H1 (cell line): Measurements from ENCODE around the gene ZNF879. TPM values are rescaled to one million over a fixed set of nuclear protein-coding genes. Genes with fewer than 3 reads are reported as not detected.

Experiments
- CTCF ChIA-PET: fragments of 300-600 bp; sonication (Branson Sonifier 250); formaldehyde crosslinking; loops from one replicate; lab custom pipeline; 2021; ENCODE audit not compliant: partially characterized antibody; lab: Charles Lee
- POLR2A ChIA-PET: fragments of 300-600 bp; sonication (Branson Sonifier 250); formaldehyde crosslinking; loops from one replicate; lab custom pipeline; 2021; ENCODE audit warnings: inconsistent platforms; ENCODE audit not compliant: partially characterized antibody; lab: Charles Lee
- DNase-seq, 2 experiments: peaks; one replicate each; pipeline versions ENCODE4 v3.0.0 to v3.0.0-alpha.2; 2010 to 2022; ENCODE audit warnings: low spot score in 2 of 2, low read depth in 1 of 2, mixed read lengths in 1 of 2
- FAIRE-seq: peaks from 2 replicates; lab custom pipeline; 2011; peaks lifted over from hg19 to GRCh38; lab: Jason Lieb, UNC
- H2AFZ ChIP-seq: 2 replicates; pipeline ENCODE4 v1.8.1; 2012; ENCODE audit warnings: low read length, inconsistent platforms
- H2AK5ac ChIP-seq: 2 replicates; pipeline ENCODE4 v1.6.1; 2013; ENCODE audit warnings: low read depth, low read length
- H2BK120ac ChIP-seq: replicated peaks from 2 replicates; pipeline ENCODE3; 2013; ENCODE audit warnings: low read depth, low read length, inconsistent platforms
- H2BK12ac ChIP-seq: 2 replicates; pipeline ENCODE4 v1.6.1; 2013; ENCODE audit warnings: low read depth, low read length
- H2BK15ac ChIP-seq: 2 replicates; pipeline ENCODE4 v1.6.1; 2013; ENCODE audit warnings: low read length
- H2BK20ac ChIP-seq: 2 replicates; pipeline ENCODE4 v1.6.1; 2013; ENCODE audit warnings: low read length
- H2BK5ac ChIP-seq: 2 replicates; pipeline ENCODE4 v1.6.1; 2013; ENCODE audit warnings: low read depth, low read length
- H3K14ac ChIP-seq: 2 replicates; pipeline ENCODE4 v1.6.1; 2013; ENCODE audit warnings: inconsistent platforms; ENCODE audit not compliant: insufficient read length
- H3K18ac ChIP-seq: 2 replicates; pipeline ENCODE4 v1.6.1; 2013; ENCODE audit warnings: low read length; ENCODE audit errors: extremely low read depth
- H3K23ac ChIP-seq: 2 replicates; pipeline ENCODE4 v1.6.1; 2013; ENCODE audit warnings: inconsistent platforms; ENCODE audit not compliant: insufficient read length
- H3K23me2 ChIP-seq: 2 replicates; pipeline ENCODE4 v1.6.1; 2013; ENCODE audit warnings: low read depth, low read length
- H3K27ac ChIP-seq: 2 replicates; pipeline ENCODE4 v1.6.1; 2011; ENCODE audit warnings: low read depth, low read length, inconsistent platforms
- H3K27me3 ChIP-seq, 4 experiments: replicated peaks in 1 of 4; 1 replicate in 1 of 4; 2 replicates in 3 of 4; pipeline versions ENCODE4 v1.6.1 to v1.8.1; 2011 to 2013; ENCODE audit warnings: low read length in 3 of 4, mild to moderate bottlenecking in 3 of 4, inconsistent platforms in 2 of 4, mixed read lengths in 2 of 4, moderate library complexity in 1 of 4; ENCODE audit not compliant: control insufficient read depth in 3 of 4, insufficient read depth in 3 of 4; ENCODE audit errors: extremely low read depth in 1 of 4
- H3K36me3 ChIP-seq, 4 experiments: 2 replicates each; pipeline versions ENCODE4 v1.6.1 to v1.8.1; 2011 to 2013; ENCODE audit warnings: mild to moderate bottlenecking in 4 of 4, low read length in 3 of 4, moderate library complexity in 2 of 4, control low read depth in 1 of 4, inconsistent platforms in 1 of 4; ENCODE audit not compliant: insufficient read depth in 4 of 4, control insufficient read depth in 2 of 4
- H3K4ac ChIP-seq: replicated peaks from 2 replicates; pipeline ENCODE3; 2013; ENCODE audit warnings: low read length, low read depth, mixed read lengths, inconsistent platforms; ENCODE audit not compliant: insufficient read length
- H3K4me1 ChIP-seq, 4 experiments: replicated peaks in 1 of 4; 1 replicate in 1 of 4; 2 replicates in 3 of 4; pipeline versions ENCODE4 v1.6.1 to v1.8.1; 2011 to 2013; ENCODE audit warnings: low read length in 3 of 4, inconsistent platforms in 2 of 4, mixed read lengths in 1 of 4; ENCODE audit not compliant: insufficient read depth in 4 of 4, control insufficient read depth in 3 of 4
- H3K4me2 ChIP-seq, 2 experiments: 2 replicates each; pipeline versions ENCODE4 v1.6.1 to v1.8.1; 2011 to 2013; ENCODE audit warnings: low read depth in 2 of 2, low read length in 2 of 2, control low read depth in 1 of 2, inconsistent platforms in 1 of 2, mild to moderate bottlenecking in 1 of 2; ENCODE audit not compliant: insufficient read depth in 1 of 2
- H3K4me3 ChIP-seq, 4 experiments: fragments of 200-600, 300-600 bp in 1 of 4; sonication (generic), shearing (Covaris generic), sonication (Bioruptor Twin) in 1 of 4; 2 replicates each; pipeline versions ENCODE4 v1.5.1 to v1.8.1; 2011 to 2016; ENCODE audit warnings: low read length in 4 of 4, low read depth in 3 of 4, control low read depth in 2 of 4, inconsistent platforms in 2 of 4, mild to moderate bottlenecking in 2 of 4, mixed read lengths in 1 of 4, moderate library complexity in 1 of 4; ENCODE audit not compliant: insufficient read depth in 2 of 4; ENCODE audit errors: extremely low read depth in 1 of 4
- H3K56ac ChIP-seq: replicated peaks from 2 replicates; pipeline ENCODE3; 2013; ENCODE audit warnings: low read depth, mild to moderate bottlenecking, mixed read lengths, low read length, inconsistent platforms; ENCODE audit not compliant: insufficient read length
- H3K79me1 ChIP-seq: 2 replicates; pipeline ENCODE4 v1.6.1; 2013; ENCODE audit warnings: low read depth, low read length, control low read depth
- H3K79me2 ChIP-seq, 2 experiments: 2 replicates each; pipeline versions ENCODE4 v1.6.1 to v1.8.1; 2012 to 2013; ENCODE audit warnings: low read length in 2 of 2, mild to moderate bottlenecking in 2 of 2, inconsistent platforms in 1 of 2; ENCODE audit not compliant: insufficient read depth in 2 of 2, control insufficient read depth in 1 of 2
- H3K9ac ChIP-seq, 4 experiments: replicated peaks in 1 of 4; 1 replicate in 1 of 4; 2 replicates in 3 of 4; pipeline versions ENCODE4 v1.6.1 to v1.8.1; 2011 to 2013; ENCODE audit warnings: low read depth in 3 of 4, low read length in 3 of 4, control low read depth in 2 of 4, mild to moderate bottlenecking in 2 of 4, moderate library complexity in 2 of 4, inconsistent platforms in 1 of 4; ENCODE audit errors: extremely low read depth in 1 of 4
- H3K9me3 ChIP-seq, 2 experiments: 2 replicates each; pipeline versions ENCODE4 v1.6.1 to v1.8.1; 2012 to 2013; ENCODE audit warnings: mild to moderate bottlenecking in 2 of 2, moderate library complexity in 2 of 2, control low read depth in 1 of 2, inconsistent platforms in 1 of 2, low read depth in 1 of 2, low read length in 1 of 2, mixed read lengths in 1 of 2; ENCODE audit not compliant: insufficient read depth in 2 of 2
- H4K20me1 ChIP-seq, 2 experiments: replicated peaks in 1 of 2; 2 replicates each; pipeline versions ENCODE3 to v1.8.1; 2011 to 2013; ENCODE audit warnings: inconsistent platforms in 2 of 2, low read length in 2 of 2, mild to moderate bottlenecking in 1 of 2; ENCODE audit not compliant: insufficient read depth in 2 of 2, control insufficient read depth in 1 of 2
- H4K5ac ChIP-seq: 2 replicates; pipeline ENCODE4 v1.6.1; 2013; ENCODE audit warnings: low read length, low read depth, mixed read lengths, inconsistent platforms; ENCODE audit not compliant: insufficient read length
- H4K8ac ChIP-seq: 2 replicates; pipeline ENCODE4 v1.8.0; 2013; ENCODE audit warnings: mild to moderate bottlenecking, moderate library complexity, low read length, inconsistent platforms; ENCODE audit not compliant: insufficient read depth; ENCODE audit errors: extremely low read depth
- H4K91ac ChIP-seq: replicated peaks from 2 replicates; pipeline ENCODE3; 2013; ENCODE audit warnings: low read length, mixed read lengths, inconsistent platforms; ENCODE audit not compliant: insufficient read length
- BCL11A ChIP-seq, 2 experiments: IDR thresholded peaks; one replicate each; pipeline ENCODE4 v1.6.1; 2011; ENCODE audit warnings: low read depth in 2 of 2, low read length in 2 of 2, mild to moderate bottlenecking in 2 of 2
- CBX8 ChIP-seq: fragments of 300-800, 300-1000 bp; sonication (generic); IDR thresholded peaks from 2 replicates; pipeline ENCODE4 v1.7.1; 2016; ENCODE audit warnings: low read depth, low read length, borderline replicate concordance
- EP300 ChIP-seq, 2 experiments: IDR thresholded peaks; 1 replicate in 1 of 2; 2 replicates in 1 of 2; pipeline ENCODE4 v1.6.1; 2011 to 2012; ENCODE audit warnings: low read depth in 2 of 2, low read length in 2 of 2, mild to moderate bottlenecking in 2 of 2, borderline replicate concordance in 1 of 2, inconsistent platforms in 1 of 2, moderate library complexity in 1 of 2
- EZH2 ChIP-seq: fragments of 200-600 bp; sonication (generic); IDR thresholded peaks from 2 replicates; pipeline ENCODE4 v1.7.1; 2012; ENCODE audit warnings: low read depth, mild to moderate bottlenecking, moderate library complexity, low read length, inconsistent platforms; ENCODE audit not compliant: severe bottlenecking
- GABPA ChIP-seq: IDR thresholded peaks from 2 replicates; pipeline ENCODE4 v1.6.1; 2011; ENCODE audit warnings: mild to moderate bottlenecking, low read length, moderate library complexity, borderline replicate concordance; ENCODE audit not compliant: insufficient read depth
- HDAC2 ChIP-seq, 2 experiments: fragments of 300-600 bp in 1 of 2; sonication (generic) in 1 of 2; IDR thresholded peaks; 2 replicates each; pipeline ENCODE4 v1.6.1; 2011 to 2012; ENCODE audit warnings: low read depth in 2 of 2, low read length in 2 of 2, mild to moderate bottlenecking in 2 of 2, moderate library complexity in 2 of 2, borderline replicate concordance in 1 of 2, inconsistent platforms in 1 of 2
- JUND ChIP-seq: IDR thresholded peaks from 2 replicates; pipeline ENCODE4 v1.6.1; 2011; ENCODE audit warnings: mild to moderate bottlenecking, improper control_type of control experiment, low read length
- PHF8 ChIP-seq: fragments of 200-600 bp; sonication (generic); conservative IDR thresholded peaks from 2 replicates; pipeline ENCODE4 v1.7.1; 2012; ENCODE audit warnings: low read depth, mild to moderate bottlenecking, inconsistent platforms, low read length, moderate library complexity
- SAP30 ChIP-seq: fragments of 300-600 bp; sonication (generic); IDR thresholded peaks from 2 replicates; pipeline ENCODE4 v1.7.1; 2012; ENCODE audit warnings: low read length, moderate library complexity, mild to moderate bottlenecking, inconsistent platforms; ENCODE audit not compliant: insufficient read depth, insufficient replicate concordance
- SIX5 ChIP-seq: IDR thresholded peaks from 2 replicates; pipeline ENCODE4 v1.6.1; 2011; ENCODE audit warnings: mild to moderate bottlenecking, low read depth, low read length
- SP1 ChIP-seq: IDR thresholded peaks from 2 replicates; pipeline ENCODE4 v1.6.1; 2011; ENCODE audit warnings: low read depth, low read length
- TAF1 ChIP-seq: IDR thresholded peaks from 2 replicates; pipeline ENCODE4 v1.6.1; 2011; ENCODE audit warnings: mild to moderate bottlenecking, low read depth, low read length
- TCF12 ChIP-seq: IDR thresholded peaks from 2 replicates; pipeline ENCODE4 v1.6.1; 2011; ENCODE audit warnings: low read depth, mild to moderate bottlenecking, low read length
- WGBS, 2 experiments: shearing (Covaris generic) in 1 of 2; methylation state at CpG; one replicate each; pipeline versions ENCODE4 v1.1.6 to v1.1.7; 2013 to 2015; ENCODE audit warnings: low lambda C conversion rate in 2 of 2, mixed read lengths in 2 of 2, inconsistent platforms in 1 of 2, low coverage in 1 of 2, missing lambda C conversion rate in 1 of 2; ENCODE audit not compliant: insufficient replicate concordance in 2 of 2, insufficient coverage in 1 of 2, insufficient read length in 1 of 2; ENCODE audit errors: extremely low coverage in 1 of 2, missing lambda C conversion rate in 1 of 2; 5-methylcytosine and 5-hydroxymethylcytosine counted together
- polyA plus RNA-seq, 7 experiments: library from polyadenylated mRNA; depleted of rRNA in 3 of 7; stranded (reverse) in 5 of 7; unstranded in 2 of 7; fragments of >200 nt in 5 of 7; fragments of 200-250 nt in 2 of 7; gene quantifications; 1 replicate in 5 of 7; 2 replicates in 1 of 7; 4 replicates in 1 of 7; pipeline versions ENCODE4 v1.2.1 to v1.2.3, GENCODE V29; 2011 to 2013; ENCODE audit warnings: missing spikeins in 2 of 7, mixed read lengths in 2 of 7
- total RNA-seq: library from RNA; stranded (reverse); fragmentation: NEBNext Ultra II Directional; extraction: Animal tissue kit (Norgen Biotek cat#: 25700); gene quantifications from 2 replicates; pipeline ENCODE4 v1.2.1, GENCODE V29; 2021

The ZNF879 gene
- total and polyA plus RNA-seq, 2 of the 8 experiments (the other 6 are each of a cell fraction or from before 2014, with no cell fraction given): 2.2 to 3.1 TPM

DNA sequence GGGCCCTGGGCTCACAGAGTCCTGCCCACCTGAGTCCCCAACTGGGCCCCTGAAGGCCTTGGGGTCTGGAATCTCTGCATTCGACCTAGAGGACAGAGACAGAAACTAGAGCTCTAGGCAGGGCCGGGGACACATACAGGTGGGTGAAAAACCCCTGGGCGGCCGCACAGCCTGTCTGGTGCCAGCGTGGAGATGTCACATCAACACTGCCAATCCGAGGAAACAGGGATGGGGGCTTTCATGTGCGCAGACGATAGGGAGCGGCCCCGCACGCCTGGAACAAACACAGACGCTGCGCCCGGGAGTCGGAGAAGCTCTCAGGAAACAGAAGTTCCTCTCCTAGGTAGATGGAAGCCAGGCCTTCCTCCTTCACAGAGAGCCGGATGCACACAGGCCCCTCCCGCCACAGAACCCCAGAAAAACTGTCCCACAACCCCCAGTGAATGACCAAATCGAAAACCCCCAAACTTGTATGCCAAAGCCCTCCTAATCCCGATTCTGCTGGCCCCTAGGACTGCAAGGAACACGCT is 30.3 kb upstream of the ZNF879 start:
- Histone ChIP-seq H3K9me3 (peaks cover 24 to 45% of the 10 kb centered on the region in 2 experiments; a peak in 3 of 4 replicates), H2AFZ (no peak overlapping the region), H4K91ac (no peak overlapping the region), H3K27me3 (peaks cover 26 to 47% (median 44%) of the 10 kb centered on the region in 4 experiments), H2BK120ac (no peak overlapping the region), H3K4me3 (no peak overlapping the region), H4K8ac (no peak overlapping the region), H2BK12ac (no peak overlapping the region), H3K4me1 (peaks cover 0 to 13% (median 1%) of the 10 kb centered on the region in 4 experiments; a peak in 5 of 7 replicates), H3K36me3 (no peaks in the 10 kb centered on the region; a peak in 1 of 8 replicates), H3K18ac (no peak overlapping the region), H3K56ac (no peak overlapping the region), H3K27ac (no peak overlapping the region), H3K4ac (no peak overlapping the region), H3K79me1 (no peaks in the 10 kb centered on the region), H2BK20ac (no peak overlapping the region), H3K9ac (no peak overlapping the region), H3K4me2 (no peak overlapping the region; a peak in 1 of 4 replicates), H2AK5ac (no peak overlapping the region), H3K23me2 (peaks cover 9% of the 10 kb centered on the region; the same call in 1 of the 2 replicates), H4K5ac (no peak overlapping the region), H2BK15ac (no peak overlapping the region), H3K79me2 (no peaks in the 10 kb centered on the region), H2BK5ac (no peak overlapping the region), H4K20me1 (peaks cover 1 to 4% of the 10 kb centered on the region in 2 experiments), H3K23ac (no peak overlapping the region), H3K14ac (no peak overlapping the region)
- POLR2A ChIA-PET: interaction anchor here (0.5 to 1.6 kb wide), 2 partner anchors 45 to 425 kb away, joined by 3 to 4 read pairs; no protein-coding TSS in a partner anchor
- DNase-seq (no peak), FAIRE-seq (no peak)
- CTCF ChIA-PET: interaction anchor here (0.7 to 1.6 kb wide), 2 partner anchors 15 to 1660 kb away, joined by 3 to 4 read pairs; no protein-coding TSS in a partner anchor
- 93% methylated on average over 18 of the region's 20 CpGs; no CpG with 5 or more reads in 1 of the 2 experiments for WGBS, 2 experiments
- TF ChIP-seq EP300 (IDR thresholded peaks at IDR 0.05; ENCODE audit: borderline replicate concordance in 1 of 2, low read depth in 2 of 2, low read length in 2 of 2) (no peak), PHF8 (no peak), HDAC2 (IDR thresholded peaks at IDR 0.05; ENCODE audit: borderline replicate concordance in 1 of 2, low read depth in 2 of 2, low read length in 2 of 2) (no peak), CBX8 (no peak), SAP30 (no peak), BCL11A (IDR thresholded peaks at IDR 0.05; ENCODE audit: low read depth in 2 of 2, low read length in 2 of 2) (no peak), GABPA (no peak), TAF1 (no peak), EZH2 (no peak), SP1 (no peak), JUND (no peak), SIX5 (no peak), TCF12 (no peak)
